Trophoblast cell (in vitro differentiated cells and primary cell): ENCODE measurements around the gene TMED4.

Experiments used
- DNase-seq, 2 donors: peaks; one replicate each; pipeline ENCODE4 v3.0.0-alpha.2; 2016
- H2AFZ ChIP-seq: 2 replicates; pipeline ENCODE4 v1.6.1; 2013; ENCODE audit warnings: low read length, moderate library complexity, mild to moderate bottlenecking; ENCODE audit not compliant: insufficient read depth, poor library complexity
- H2AK5ac ChIP-seq: 2 replicates; pipeline ENCODE4 v1.6.1; 2013; ENCODE audit warnings: mild to moderate bottlenecking, low read length
- H2BK120ac ChIP-seq: 2 replicates; pipeline ENCODE4 v1.6.1; 2013; ENCODE audit warnings: low read length, mild to moderate bottlenecking, moderate library complexity; ENCODE audit not compliant: insufficient read depth, poor library complexity
- H2BK12ac ChIP-seq: 2 replicates; pipeline ENCODE4 v1.6.1; 2013; ENCODE audit warnings: mild to moderate bottlenecking, low read length, moderate library complexity
- H2BK5ac ChIP-seq: 2 replicates; pipeline ENCODE4 v1.6.1; 2013; ENCODE audit warnings: low read length, low read depth, moderate library complexity, mild to moderate bottlenecking; ENCODE audit not compliant: poor library complexity
- H3K14ac ChIP-seq: 2 replicates; pipeline ENCODE4 v1.6.1; 2013; ENCODE audit warnings: mild to moderate bottlenecking, low read length
- H3K18ac ChIP-seq: 2 replicates; pipeline ENCODE4 v1.6.1; 2013; ENCODE audit warnings: mild to moderate bottlenecking, low read length
- H3K23ac ChIP-seq: 2 replicates; pipeline ENCODE4 v1.6.1; 2013; ENCODE audit warnings: low read length
- H3K27ac ChIP-seq: 2 replicates; pipeline ENCODE4 v1.5.1; 2013; ENCODE audit warnings: low read depth, mild to moderate bottlenecking, inconsistent platforms, low read length, moderate library complexity
- H3K27me3 ChIP-seq: 2 replicates; pipeline ENCODE4 v1.6.1; 2013; ENCODE audit warnings: inconsistent platforms, mild to moderate bottlenecking, low read length, moderate library complexity; ENCODE audit not compliant: insufficient read depth
- H3K36me3 ChIP-seq, 2 experiments: 1 replicate in 1 of 2; 2 replicates in 1 of 2; pipeline ENCODE4 v1.6.1; 2013; ENCODE audit warnings: low read length in 2 of 2, mild to moderate bottlenecking in 2 of 2, moderate library complexity in 1 of 2; ENCODE audit not compliant: insufficient read depth in 2 of 2, control insufficient read depth in 1 of 2
- H3K4ac ChIP-seq: 2 replicates; pipeline ENCODE4 v1.6.1; 2013; ENCODE audit warnings: low read depth, mild to moderate bottlenecking, low read length, moderate library complexity
- H3K4me1 ChIP-seq, 2 experiments: 1 replicate in 1 of 2; 2 replicates in 1 of 2; pipeline ENCODE4 v1.6.1; 2013; ENCODE audit warnings: low read length in 2 of 2, mild to moderate bottlenecking in 2 of 2, moderate library complexity in 1 of 2; ENCODE audit not compliant: insufficient read depth in 2 of 2, control insufficient read depth in 1 of 2
- H3K4me2 ChIP-seq: 2 replicates; pipeline ENCODE4 v1.6.1; 2013; ENCODE audit warnings: inconsistent platforms, mild to moderate bottlenecking, low read length, moderate library complexity
- H3K4me3 ChIP-seq: 2 replicates; pipeline ENCODE4 v1.5.1; 2013; ENCODE audit warnings: mild to moderate bottlenecking, low read depth, low read length, inconsistent platforms
- H3K79me1 ChIP-seq: one replicate; pipeline ENCODE4 v1.6.1; 2013; ENCODE audit warnings: low read length
- H3K79me2 ChIP-seq: 2 replicates; pipeline ENCODE4 v1.6.1; 2013; ENCODE audit warnings: low read length, mild to moderate bottlenecking; ENCODE audit not compliant: control insufficient read depth, insufficient read depth, poor library complexity
- H3K9ac ChIP-seq: 2 replicates; pipeline ENCODE4 v1.6.1; 2013; ENCODE audit warnings: mild to moderate bottlenecking, low read length
- H3K9me3 ChIP-seq: 2 replicates; pipeline ENCODE4 v1.6.1; 2013; ENCODE audit warnings: low read depth, mild to moderate bottlenecking, control low read depth, inconsistent platforms, low read length; ENCODE audit not compliant: insufficient read depth
- H4K12ac ChIP-seq: 2 replicates; pipeline ENCODE4 v1.6.1; 2013; ENCODE audit warnings: low read depth, mild to moderate bottlenecking, low read length, moderate library complexity
- H4K8ac ChIP-seq: 2 replicates; pipeline ENCODE4 v1.6.1; 2013; ENCODE audit warnings: low read depth, mild to moderate bottlenecking, low read length, moderate library complexity
- H4K91ac ChIP-seq: one replicate; pipeline ENCODE4 v1.6.1; 2013; ENCODE audit warnings: low read depth, mild to moderate bottlenecking, low read length, moderate library complexity
- WGBS: extraction: QIAGEN DNeasy Blood & Tissue Kit; methylation state at CpG from one replicate; pipeline ENCODE4 v1.1.7; 2013; ENCODE audit warnings: missing lambda C conversion rate; ENCODE audit not compliant: insufficient read length, insufficient coverage; ENCODE audit errors: extremely low coverage; 5-methylcytosine and 5-hydroxymethylcytosine counted together

The TMED4 gene

DNA sequence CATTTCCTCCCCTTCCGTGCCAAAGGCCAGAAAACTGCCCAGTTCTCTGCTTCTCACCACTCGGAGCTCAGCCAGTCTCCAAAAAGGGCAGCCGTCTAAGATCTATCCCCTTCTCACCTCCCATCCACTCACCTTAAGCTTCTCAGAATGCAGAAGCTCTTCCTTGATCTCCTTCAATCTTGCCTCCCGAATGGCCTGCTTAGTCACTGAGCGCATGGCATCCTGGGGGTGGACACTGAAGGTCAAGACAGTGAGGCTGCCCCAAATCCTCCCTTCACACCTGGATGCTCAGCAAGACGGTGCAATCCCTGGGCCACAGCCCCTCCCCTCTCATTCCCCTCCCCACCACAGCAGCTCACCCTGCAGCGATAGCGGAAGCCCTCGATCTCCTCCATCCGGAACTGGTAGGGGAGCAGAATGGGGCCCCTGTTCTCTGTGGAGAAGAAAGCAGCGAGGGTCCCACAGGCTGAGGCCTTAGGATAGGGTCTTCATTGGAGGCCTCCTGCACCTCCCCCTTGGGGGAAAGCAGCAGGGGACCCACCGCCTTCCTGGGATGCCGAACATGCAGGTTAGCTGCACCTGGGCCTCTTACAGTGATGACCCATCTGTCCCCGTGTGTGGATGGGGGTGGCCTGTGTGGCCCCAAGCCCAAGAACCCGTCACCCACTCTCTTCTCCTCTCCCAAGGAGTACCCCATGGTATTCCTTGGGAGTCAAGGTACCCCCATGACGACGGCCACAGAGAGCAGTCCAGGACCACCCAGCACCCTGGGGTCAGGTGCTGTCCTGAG lies 13.1 kb downstream of the TMED4 start:
- Histone ChIP-seq H2AK5ac (no peak overlapping the region), H3K79me2 (peaks cover 9% of the 10 kb centered on the region), H3K4me1 (peaks cover 3 to 5% of the 10 kb centered on the region in 2 experiments), H3K4me3 (no peak overlapping the region), H3K14ac (no peak overlapping the region), H3K23ac (no peak overlapping the region), H2BK120ac (no peak overlapping the region), H3K4me2 (no peak overlapping the region), H3K9me3 (no peaks in the 10 kb centered on the region), H3K18ac (no peak overlapping the region), H3K36me3 (peaks cover 80 to 86% of the 10 kb centered on the region in 2 experiments), H3K79me1 (peaks cover 5% of the 10 kb centered on the region), H3K9ac (no peak overlapping the region), H2BK12ac (no peak overlapping the region), H2AFZ (no peak overlapping the region), H4K8ac (no peak overlapping the region), H3K27ac (no peak overlapping the region), H3K27me3 (no peaks in the 10 kb centered on the region), H4K12ac (no peak overlapping the region), H2BK5ac (no peak overlapping the region), H4K91ac (no peak overlapping the region), H3K4ac (no peak overlapping the region)
- DNase-seq = no peak
- no CpG with 5 or more reads among the region's 17 CpGs for WGBS

GRCh38 chr7:44567884-44568283 lies 14.1 kb downstream of the TMED4 start:
- H3K9me3 ChIP-seq = no peaks in the 10 kb centered on the region
- H2BK120ac ChIP-seq = no peak overlapping the region
- H2BK5ac ChIP-seq = no peak overlapping the region
- H2BK12ac ChIP-seq = no peak overlapping the region
- WGBS = no CpG with 5 or more reads among the region's 6 CpGs
- H3K4ac ChIP-seq = no peak overlapping the region
- no peak overlapping the region for H4K8ac ChIP-seq
- no peak overlapping the region for H3K27ac ChIP-seq
- H3K14ac ChIP-seq = no peak overlapping the region
- H4K12ac ChIP-seq = no peak overlapping the region
- no peak overlapping the region for H3K9ac ChIP-seq
- no peak overlapping the region for H3K4me2 ChIP-seq
- no peak overlapping the region for H2AK5ac ChIP-seq
- no peak overlapping the region for H4K91ac ChIP-seq
- no peak for DNase-seq
- H3K79me2 ChIP-seq = peaks cover 2% of the 10 kb centered on the region
- no peaks in the 10 kb centered on the region for H3K79me1 ChIP-seq
- H3K18ac ChIP-seq = no peak overlapping the region
- H2AFZ ChIP-seq = no peak overlapping the region
- peaks cover 84 to 91% of the 10 kb centered on the region in 2 experiments for H3K36me3 ChIP-seq
- H3K27me3 ChIP-seq = no peaks in the 10 kb centered on the region
- no peak overlapping the region for H3K23ac ChIP-seq
- H3K4me1 ChIP-seq = peaks cover 2 to 4% of the 10 kb centered on the region in 2 experiments
- no peak overlapping the region for H3K4me3 ChIP-seq

- Histone ChIP-seq H3K27me3 (no peaks in the 10 kb centered on the region), H2BK12ac (no peak overlapping the region), H2BK120ac (no peak overlapping the region), H2BK5ac (no peak overlapping the region), H2AFZ (no peak overlapping the region), H3K4ac (no peak overlapping the region), H2AK5ac (no peak overlapping the region), H3K4me3 (no peak overlapping the region), H3K23ac (no peak overlapping the region), H3K4me1 (no peaks in the 10 kb centered on the region), H3K14ac (no peak overlapping the region), H3K9me3 (no peaks in the 10 kb centered on the region), H4K91ac (no peak overlapping the region), H3K79me2 (no peaks in the 10 kb centered on the region), H3K36me3 (peaks cover 74 to 80% of the 10 kb centered on the region in 2 experiments), H3K4me2 (no peak overlapping the region), H4K12ac (no peak overlapping the region), H3K9ac (no peak overlapping the region), H3K18ac (no peak overlapping the region), H4K8ac (no peak overlapping the region), H3K79me1 (no peaks in the 10 kb centered on the region), H3K27ac (no peak overlapping the region)
- WGBS = no CpG with 5 or more reads among the region's 5 CpGs
- no peak for DNase-seq
Measured at GRCh38 chr7:44566680-44567079, 15.4 kb downstream of the TMED4 start.

DNA sequence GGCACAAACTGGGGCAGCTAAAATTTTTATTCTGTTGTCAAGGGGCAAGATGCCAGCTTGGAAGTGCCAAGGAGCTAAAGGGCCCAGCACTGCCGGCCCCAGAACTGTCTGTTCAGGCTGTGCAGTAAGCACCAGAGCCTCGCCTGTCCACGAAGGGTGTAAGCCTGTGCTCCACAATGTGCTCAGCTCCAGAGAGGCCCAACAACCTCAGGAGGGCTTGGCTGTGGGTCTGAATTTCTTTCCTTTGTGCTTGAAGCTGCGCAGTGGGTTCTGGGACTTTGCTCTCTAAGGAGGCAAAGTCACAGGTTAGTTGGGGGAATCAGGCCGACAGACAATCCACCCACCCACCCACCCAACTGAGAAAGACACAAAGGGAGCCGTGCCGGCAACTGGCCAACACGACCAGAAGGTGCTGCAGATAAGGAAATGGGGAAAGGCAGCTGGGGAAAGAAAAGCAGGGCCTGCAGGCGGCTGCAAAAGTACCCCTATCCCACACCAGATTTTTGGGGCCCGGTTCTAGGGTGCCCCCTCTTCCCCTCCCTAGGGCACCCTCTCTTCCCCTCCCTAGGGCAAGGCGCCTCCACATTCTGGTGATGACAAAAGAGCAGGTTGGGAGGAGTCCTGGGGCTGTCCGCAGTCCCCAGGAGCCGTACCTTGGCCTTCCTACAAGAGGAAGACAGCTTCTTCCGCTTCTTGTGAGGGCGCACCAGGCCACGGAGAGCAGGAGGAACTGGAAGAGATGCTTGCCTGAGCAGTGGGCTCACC lies 16.1 kb downstream of the TMED4 start:
- H2AK5ac ChIP-seq = no peak overlapping the region
- no peak overlapping the region for H3K14ac ChIP-seq
- H3K4me1 ChIP-seq = no peaks in the 10 kb centered on the region
- no peak overlapping the region for H3K4ac ChIP-seq
- H4K12ac ChIP-seq = no peak overlapping the region
- H3K9ac ChIP-seq = no peak overlapping the region
- H2BK5ac ChIP-seq = no peak overlapping the region
- no CpG with 5 or more reads among the region's 16 CpGs for WGBS
- no peak overlapping the region for H2BK120ac ChIP-seq
- H3K4me3 ChIP-seq = no peak overlapping the region
- H3K27me3 ChIP-seq = no peaks in the 10 kb centered on the region
- no peak overlapping the region for H3K27ac ChIP-seq
- H3K9me3 ChIP-seq = no peaks in the 10 kb centered on the region
- no peak overlapping the region for H4K8ac ChIP-seq
- H3K36me3 ChIP-seq = peaks cover 69 to 73% of the 10 kb centered on the region in 2 experiments
- H3K4me2 ChIP-seq = no peak overlapping the region
- no peak overlapping the region for H2BK12ac ChIP-seq
- no peaks in the 10 kb centered on the region for H3K79me2 ChIP-seq
- no peak overlapping the region for H3K23ac ChIP-seq
- H4K91ac ChIP-seq = no peak overlapping the region
- no peak for DNase-seq
- H2AFZ ChIP-seq = no peak overlapping the region
- no peaks in the 10 kb centered on the region for H3K79me1 ChIP-seq
- no peak overlapping the region for H3K18ac ChIP-seq
